NB4 (cell line): ENCODE results near the gene FAS.

Source experiments
- DNase-seq: peaks from one replicate; pipeline ENCODE4 v3.0.0; 2010; ENCODE audit warnings: low read depth
- H3K4me3 ChIP-seq: one replicate; pipeline ENCODE4 v1.5.1; 2011; ENCODE audit warnings: mild to moderate bottlenecking, low read depth, low read length, moderate library complexity
- CTCF ChIP-seq: IDR thresholded peaks from one replicate; pipeline ENCODE4 v1.5.1; 2012; ENCODE audit warnings: low read depth, low read length
- MAX ChIP-seq: IDR thresholded peaks from 2 replicates; pipeline ENCODE4 v1.6.1; 2011; ENCODE audit warnings: low read depth, low read length
- MYC ChIP-seq: IDR thresholded peaks from 2 replicates; pipeline ENCODE4 v1.6.1; 2011; ENCODE audit warnings: low read depth, low read length
- POLR2A ChIP-seq: IDR thresholded peaks from 2 replicates; pipeline ENCODE4 v1.6.1; 2011; ENCODE audit warnings: mild to moderate bottlenecking; ENCODE audit not compliant: insufficient read length; ENCODE audit errors: extremely low read depth

Gene FAS

GRCh38 chr10:88987243-88987725 is 3.3 kb upstream of the FAS start:
- DNase-seq, result peak; percentile 46
- TF ChIP-seq POLR2A, result no peak
- no peak for TF ChIP-seq CTCF
- TF ChIP-seq MAX, result no peak
- TF ChIP-seq MYC, result no peak
- H3K4me3 ChIP-seq, result no peak overlapping the region

- DNase-seq, result no peak
- no peak for TF ChIP-seq CTCF
- TF ChIP-seq MYC, result no peak
- TF ChIP-seq MAX, result no peak
- TF ChIP-seq POLR2A, result no peak
- H3K4me3 ChIP-seq, result no peak overlapping the region
Measured at GRCh38 chr10:88987840-88988239, 2.8 kb upstream of the FAS start.

- no peak for DNase-seq
- TF ChIP-seq MYC (no peak), POLR2A (no peak), CTCF (no peak), MAX (no peak)
- no peak overlapping the region for H3K4me3 ChIP-seq
Measured at GRCh38 chr10:88989423-88989822, 1.2 kb upstream of the FAS start.

- DNase-seq, result peak; percentile 85
- H3K4me3 ChIP-seq, result peak overlapping the region; percentile 94
Measured at GRCh38 chr10:88989824-88990383, 694 bp upstream of the FAS start.

GRCh38 chr10:88991161-88991898 is 732 bp downstream of the FAS start:
- H3K4me3 ChIP-seq, result peak overlapping the region; percentile 94
- TF ChIP-seq CTCF (peak; percentile 6), MAX (no peak)
- DNase-seq, result peak; percentile 82

More at GRCh38 chr10:88989824-88990383, 694 bp upstream of the FAS start:
- TF ChIP-seq CTCF, result no peak
